Suppressor macrophage (primary cell): Measurements from ENCODE around the gene HRK.

Experiments used
- DNase-seq, 4 experiments: peaks; one replicate each; pipeline ENCODE4 v3.0.0-alpha.2; 2020 to 2022
- total RNA-seq, 17 experiments: gene quantifications; one replicate each; lab custom pipeline; 2026; ENCODE audit warnings: mixed read lengths in 6 of 17, inconsistent platforms in 3 of 17; lab: John Stamatoyannopoulos, UW

The HRK gene
- total RNA-seq = 0 to 2.9 (median 0.35) reads per million in 17 experiments

GRCh38 chr12:116881325-116881876 lies at the start of gene HRK:
TSS of gene HRK (minus strand) at chr12:116881441. CDS start at chr12:116881307, 134 bp downstream.
- DNase-seq = peak in 1 of 4 experiments; percentile 23

- peak in 1 of 4 experiments; percentile 26 for DNase-seq
These were observed 48.6 kb upstream of the HRK start for GRCh38 chr12:116929885-116930284.

GRCh38 chr12:116928504-116928903 lies 47.3 kb upstream of the HRK start:
- DNase-seq = no peak

GRCh38 chr12:116927244-116927940 lies 46.2 kb upstream of the HRK start:
- no peak for DNase-seq

GRCh38 chr12:116926283-116927243 lies 45.3 kb upstream of the HRK start:
- no peak for DNase-seq

- no peak for DNase-seq
These were observed 43.6 kb upstream of the HRK start for GRCh38 chr12:116924558-116925453.

- no peak for DNase-seq
These were observed 41.1 kb upstream of the HRK start for GRCh38 chr12:116922194-116922897.

- DNase-seq = no peak
These were observed 39.7 kb upstream of the HRK start for GRCh38 chr12:116920939-116921338.

GRCh38 chr12:116919706-116920485 lies 38.7 kb upstream of the HRK start:
- no peak for DNase-seq

- DNase-seq = peak in 2 of 4 experiments; percentile 11
These were observed 38.0 kb upstream of the HRK start for GRCh38 chr12:116919247-116919661.

- DNase-seq = peak in 3 of 4 experiments; percentile 14 to 39 (median 31)
These were observed 37.2 kb upstream of the HRK start for GRCh38 chr12:116918464-116918863.

GRCh38 chr12:116916714-116917114 lies 35.5 kb upstream of the HRK start:
- DNase-seq = peak in 2 of 4 experiments; percentile 11 to 50

GRCh38 chr12:116916122-116916521 lies 34.9 kb upstream of the HRK start:
- DNase-seq = no peak

- DNase-seq = no peak
These were observed 34.1 kb upstream of the HRK start for GRCh38 chr12:116915326-116915725.

- DNase-seq = peak; percentile 67 to 90 (median 80)
These were observed 29.6 kb upstream of the HRK start, which contains the start of gene FBXW8 for GRCh38 chr12:116910645-116911451. TSS of gene FBXW8 (plus strand) at chr12:116910950. CDS start at chr12:116911038, 88 bp downstream.

GRCh38 chr12:116910280-116910644 lies 29.0 kb upstream of the HRK start:
- DNase-seq = no peak

GRCh38 chr12:116906285-116906684 lies 25.0 kb upstream of the HRK start:
- no peak for DNase-seq

GRCh38 chr12:116903818-116904217 lies 22.6 kb upstream of the HRK start:
- DNase-seq = no peak

- no peak for DNase-seq
These were observed 20.4 kb upstream of the HRK start for GRCh38 chr12:116901612-116902011.

GRCh38 chr12:116898669-116899068 lies 17.4 kb upstream of the HRK start:
- no peak for DNase-seq
